IMR-90 (cell line): Measurements from ENCODE around the gene OSTF1.

Experiments
- TF ChIP-seq, protein P1 (sequence below): conservative IDR thresholded peaks from 2 replicates; pipeline ENCODE4 v1.5.1; 2012; ENCODE audit warnings: mild to moderate bottlenecking, low read depth, low read length, improper control_type of control experiment
- TF ChIP-seq, protein P2 (sequence below): fragments of 150-350 bp; IDR thresholded peaks from 2 replicates; pipeline ENCODE4 v1.6.1; 2016; ENCODE audit warnings: low read depth, mild to moderate bottlenecking, low read length, moderate library complexity, borderline replicate concordance

DNA sequence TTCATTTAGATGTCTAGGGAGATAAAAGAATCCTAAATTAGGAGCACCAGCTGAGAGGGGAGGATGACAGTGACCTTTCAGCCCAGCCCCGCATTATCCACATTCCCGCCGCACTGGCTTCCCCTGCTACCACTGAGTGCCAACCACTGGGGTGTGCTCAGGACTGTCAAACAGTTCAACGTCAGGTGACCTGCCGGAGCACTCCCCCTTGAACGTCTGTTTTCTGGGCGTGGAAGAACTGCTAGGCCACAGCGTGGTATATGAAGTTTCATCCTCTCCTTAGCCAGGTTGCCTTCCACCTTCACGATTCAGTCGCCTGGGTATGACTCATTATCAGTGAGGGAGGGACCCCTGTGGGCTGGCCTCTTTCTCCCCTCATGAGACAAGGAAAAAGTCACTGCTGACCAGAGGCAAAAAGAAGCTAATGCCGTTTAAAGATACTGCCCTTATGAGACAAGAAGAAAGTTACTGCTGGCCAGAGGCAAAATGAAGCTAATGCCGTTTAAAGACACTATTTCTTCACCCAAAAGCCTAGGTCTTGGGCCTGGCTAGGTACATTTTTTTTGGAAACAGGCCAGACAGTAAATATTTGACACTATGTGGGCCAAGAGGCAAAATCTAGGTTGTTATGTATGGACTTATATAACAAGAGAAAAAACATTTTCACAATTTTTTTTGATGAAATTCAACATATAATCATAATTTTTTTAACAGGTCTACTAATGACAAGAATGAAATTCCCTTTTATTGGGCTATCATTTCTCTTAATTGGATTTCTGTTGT is 4.9 kb upstream of the OSTF1 start:
- TF ChIP-seq, protein P1, sequence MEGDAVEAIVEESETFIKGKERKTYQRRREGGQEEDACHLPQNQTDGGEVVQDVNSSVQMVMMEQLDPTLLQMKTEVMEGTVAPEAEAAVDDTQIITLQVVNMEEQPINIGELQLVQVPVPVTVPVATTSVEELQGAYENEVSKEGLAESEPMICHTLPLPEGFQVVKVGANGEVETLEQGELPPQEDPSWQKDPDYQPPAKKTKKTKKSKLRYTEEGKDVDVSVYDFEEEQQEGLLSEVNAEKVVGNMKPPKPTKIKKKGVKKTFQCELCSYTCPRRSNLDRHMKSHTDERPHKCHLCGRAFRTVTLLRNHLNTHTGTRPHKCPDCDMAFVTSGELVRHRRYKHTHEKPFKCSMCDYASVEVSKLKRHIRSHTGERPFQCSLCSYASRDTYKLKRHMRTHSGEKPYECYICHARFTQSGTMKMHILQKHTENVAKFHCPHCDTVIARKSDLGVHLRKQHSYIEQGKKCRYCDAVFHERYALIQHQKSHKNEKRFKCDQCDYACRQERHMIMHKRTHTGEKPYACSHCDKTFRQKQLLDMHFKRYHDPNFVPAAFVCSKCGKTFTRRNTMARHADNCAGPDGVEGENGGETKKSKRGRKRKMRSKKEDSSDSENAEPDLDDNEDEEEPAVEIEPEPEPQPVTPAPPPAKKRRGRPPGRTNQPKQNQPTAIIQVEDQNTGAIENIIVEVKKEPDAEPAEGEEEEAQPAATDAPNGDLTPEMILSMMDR = no peak
- TF ChIP-seq, protein P2, sequence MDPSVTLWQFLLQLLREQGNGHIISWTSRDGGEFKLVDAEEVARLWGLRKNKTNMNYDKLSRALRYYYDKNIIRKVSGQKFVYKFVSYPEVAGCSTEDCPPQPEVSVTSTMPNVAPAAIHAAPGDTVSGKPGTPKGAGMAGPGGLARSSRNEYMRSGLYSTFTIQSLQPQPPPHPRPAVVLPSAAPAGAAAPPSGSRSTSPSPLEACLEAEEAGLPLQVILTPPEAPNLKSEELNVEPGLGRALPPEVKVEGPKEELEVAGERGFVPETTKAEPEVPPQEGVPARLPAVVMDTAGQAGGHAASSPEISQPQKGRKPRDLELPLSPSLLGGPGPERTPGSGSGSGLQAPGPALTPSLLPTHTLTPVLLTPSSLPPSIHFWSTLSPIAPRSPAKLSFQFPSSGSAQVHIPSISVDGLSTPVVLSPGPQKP = no peak
